DOHH2 (cell line): ENCODE results near the gene DSCAM.

ENCODE experiments used
- CTCF ChIP-seq: fragments of 200-600 bp; sonication (generic); IDR thresholded peaks from one replicate; pipeline ENCODE4 v1.5.1; 2014; ENCODE audit warnings: antibody characterized with exemption, mild to moderate bottlenecking, low read depth, low read length; ENCODE audit not compliant: poor library complexity, severe bottlenecking
- EZH2phosphoT487 ChIP-seq: fragments of 200-600 bp; sonication (generic); IDR thresholded peaks from 2 replicates; pipeline ENCODE4 v1.6.1; 2017; ENCODE audit warnings: borderline replicate concordance, mild to moderate bottlenecking, antibody characterized with exemption, low read length, moderate library complexity, mixed read lengths

- no peak for TF ChIP-seq CTCF
- no peak for TF ChIP-seq EZH2phosphoT487
Observed at GRCh38 chr21:40736145-40736544, 110.8 kb downstream of the DSCAM start.
